ENCODE measurements around the gene PGC. TPM values are rescaled to one million over a fixed set of nuclear protein-coding genes. Genes with fewer than 3 reads are reported as not detected.

Gene PGC
- total RNA-seq, 4 donors from 2014 or later: 0.62 TPM; not detected in 3

- Histone ChIP-seq H3K36me3 (no peaks in the 10 kb centered on the region), H3K4me3 (no peak overlapping the region), H3K27ac (no peak overlapping the region), H3K9me3 (no peaks in the 10 kb centered on the region), H3K4me1 (peaks cover 0 to 99% (median 33%) of the 10 kb centered on the region in 3 donors), H3K27me3 (no peaks in the 10 kb centered on the region)
- TF ChIP-seq CTCF (IDR thresholded peaks at IDR 0.05): no peak
- no peak for TF ChIP-seq POLR2AphosphoS5 (IDR thresholded peaks at IDR 0.05)
- TF ChIP-seq POLR2A (IDR thresholded peaks at IDR 0.05): no peak
- TF ChIP-seq EP300 (IDR thresholded peaks at IDR 0.05): no peak
- WGBS, 2 donors (ENCODE audit: low coverage in 1 of 2): 71% methylated on average over 1 of the region's 3 CpGs; no CpG with 5 or more reads in 1 of the 2 donors
- ATAC-seq: no peak
Observed at GRCh38 chr6:41720262-41720620, 27.0 kb downstream of the PGC start.

DNA sequence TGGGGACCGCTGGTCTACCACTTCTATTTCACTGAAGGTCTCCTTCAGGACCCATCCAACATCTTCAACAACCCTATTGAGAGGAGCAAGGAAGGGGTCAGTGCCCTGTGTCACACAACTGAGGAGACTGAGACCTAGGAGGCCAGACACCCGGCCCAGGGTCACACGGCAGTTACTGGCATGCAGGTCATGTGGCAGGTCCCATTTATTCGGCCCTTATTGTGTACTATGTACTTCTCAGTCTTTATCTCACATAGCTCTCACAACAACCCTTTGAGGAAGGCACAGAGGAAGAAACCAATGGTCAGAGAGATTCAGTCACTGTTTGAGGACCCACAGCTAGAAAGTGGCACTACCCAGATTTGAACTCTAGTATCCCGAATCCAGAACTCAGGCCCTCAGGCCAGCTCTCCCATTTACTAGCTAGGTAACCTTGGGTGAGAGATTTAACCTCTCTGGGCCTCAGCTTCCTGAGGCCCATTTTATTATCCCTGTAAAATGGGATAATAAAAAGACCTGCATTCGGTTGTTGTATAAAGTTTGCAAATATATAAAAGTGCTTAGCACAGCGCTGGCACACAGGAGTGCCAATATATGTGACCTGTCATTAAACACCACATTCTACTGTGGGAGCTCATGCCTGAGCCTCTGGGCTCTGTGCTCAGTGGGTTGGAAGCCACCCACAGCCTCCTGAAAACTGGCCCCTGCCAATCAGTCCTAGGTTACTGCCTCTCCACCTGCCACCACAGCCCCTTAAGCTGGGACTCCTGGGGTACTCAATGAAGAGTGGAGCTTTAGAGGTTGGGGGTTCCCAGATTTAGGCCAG lies 27.5 kb downstream of the PGC start:
- ATAC-seq: no peak
- H3K36me3 ChIP-seq: peaks cover 0 to 5% of the 10 kb centered on the region in 2 donors
- H3K9me3 ChIP-seq: no peaks in the 10 kb centered on the region
- no peak overlapping the region for H3K4me3 ChIP-seq
- TF ChIP-seq POLR2AphosphoS5 (IDR thresholded peaks at IDR 0.05): no peak
- TF ChIP-seq CTCF (IDR thresholded peaks at IDR 0.05): no peak
- TF ChIP-seq EP300 (IDR thresholded peaks at IDR 0.05): no peak
- no peak for TF ChIP-seq POLR2A (IDR thresholded peaks at IDR 0.05)
- H3K4me1 ChIP-seq: peaks cover 0 to 99% (median 32%) of the 10 kb centered on the region in 3 donors
- WGBS, 2 donors (ENCODE audit: low coverage in 1 of 2): 79 to 83% methylated on average over 3 to 7 of the region's 7 CpGs
- H3K27ac ChIP-seq: no peak overlapping the region
- H3K27me3 ChIP-seq: no peaks in the 10 kb centered on the region

- no peak overlapping the region for H3K27ac ChIP-seq
- no peak for ATAC-seq
- H3K4me3 ChIP-seq: no peak overlapping the region
- no peaks in the 10 kb centered on the region for H3K27me3 ChIP-seq
- H3K9me3 ChIP-seq: no peaks in the 10 kb centered on the region
- 100% methylated on average over 1 of the region's 5 CpGs; no CpG with 5 or more reads in 1 of the 2 donors for WGBS, 2 donors (ENCODE audit: low coverage in 1 of 2)
- peaks cover 0 to 6% of the 10 kb centered on the region in 2 donors for H3K36me3 ChIP-seq
- H3K4me1 ChIP-seq: peaks cover 0 to 99% (median 29%) of the 10 kb centered on the region in 3 donors
- no peak for TF ChIP-seq POLR2A (IDR thresholded peaks at IDR 0.05)
- TF ChIP-seq CTCF (IDR thresholded peaks at IDR 0.05): no peak
- TF ChIP-seq EP300 (IDR thresholded peaks at IDR 0.05): no peak
- no peak for TF ChIP-seq POLR2AphosphoS5 (IDR thresholded peaks at IDR 0.05)
Observed at GRCh38 chr6:41718828-41719227, 28.4 kb downstream of the PGC start.

GRCh38 chr6:41717392-41717736 lies 29.8 kb downstream of the PGC start:
- H3K27me3 ChIP-seq: no peaks in the 10 kb centered on the region
- H3K36me3 ChIP-seq: peaks cover 0 to 6% of the 10 kb centered on the region in 2 donors
- ATAC-seq: no peak
- no peak for TF ChIP-seq CTCF (IDR thresholded peaks at IDR 0.05)
- TF ChIP-seq POLR2A (IDR thresholded peaks at IDR 0.05): no peak
- no peak for TF ChIP-seq EP300 (IDR thresholded peaks at IDR 0.05)
- no peak for TF ChIP-seq POLR2AphosphoS5 (IDR thresholded peaks at IDR 0.05)
- no peaks in the 10 kb centered on the region for H3K9me3 ChIP-seq
- no peak overlapping the region for H3K27ac ChIP-seq
- H3K4me1 ChIP-seq: peaks cover 0 to 99% (median 34%) of the 10 kb centered on the region in 3 donors
- H3K4me3 ChIP-seq: no peak overlapping the region
- 83 to 100% methylated on average over 1 of the region's 1 CpG for WGBS, 2 donors (ENCODE audit: low coverage in 1 of 2)
